SU-DHL-6 (cell line): ENCODE data around the gene NLGN1.

Experiments
- H2AFZ ChIP-seq: fragments of 200-600 bp; sonication (generic); 2 replicates; pipeline ENCODE4 v1.6.1; 2014; ENCODE audit warnings: low read depth, mild to moderate bottlenecking, moderate library complexity, mixed read lengths, antibody characterized with exemption, low read length; ENCODE audit not compliant: severe bottlenecking
- H3F3A ChIP-seq: fragments of 200-600 bp; shearing (Covaris generic); 2 replicates; pipeline ENCODE4 v1.6.0; 2016; ENCODE audit warnings: antibody characterized with exemption, mild to moderate bottlenecking; ENCODE audit not compliant: insufficient read depth
- H3K27ac ChIP-seq: fragments of 200-600 bp; sonication (generic); 2 replicates; pipeline ENCODE4 v1.5.1; 2016; ENCODE audit warnings: low read depth, mild to moderate bottlenecking, low read length, moderate library complexity, mixed read lengths
- H3K27me3 ChIP-seq: fragments of 200-600 bp; sonication (generic), shearing (Covaris generic); 2 replicates; pipeline ENCODE4 v1.6.0; 2014; ENCODE audit warnings: mild to moderate bottlenecking, low read length
- H3K36me3 ChIP-seq: fragments of 200-600 bp; sonication (generic); 2 replicates; pipeline ENCODE4 v1.6.1; 2014; ENCODE audit warnings: mild to moderate bottlenecking, low read length, mixed read lengths
- H3K4me2 ChIP-seq: fragments of 300-600, 200-600 bp; shearing (Covaris generic), sonication (generic); 2 replicates; pipeline ENCODE4 v1.6.0; 2014; ENCODE audit warnings: low read length, low read depth, mild to moderate bottlenecking; ENCODE audit not compliant: poor library complexity, severe bottlenecking
- H3K4me3 ChIP-seq: fragments of 200-600 bp; sonication (generic); 2 replicates; pipeline ENCODE4 v1.5.1; 2014; ENCODE audit warnings: antibody characterized with exemption, low read length, mild to moderate bottlenecking, mixed read lengths; ENCODE audit not compliant: insufficient read depth, poor library complexity, severe bottlenecking
- H3K79me2 ChIP-seq: fragments of 200-600 bp; sonication (generic); 2 replicates; pipeline ENCODE4 v1.6.1; 2014; ENCODE audit warnings: mild to moderate bottlenecking, low read length, moderate library complexity; ENCODE audit not compliant: insufficient read depth
- H3K9ac ChIP-seq: fragments of 200-600 bp; sonication (generic); 2 replicates; pipeline ENCODE4 v1.7.0; 2014; ENCODE audit warnings: mild to moderate bottlenecking, low read length
- H3K9me2 ChIP-seq: fragments of 200-600 bp; sonication (generic); replicated peaks from 2 replicates; pipeline ENCODE4 v1.6.1; 2014; ENCODE audit warnings: low read length; ENCODE audit not compliant: insufficient read depth
- H3K9me3 ChIP-seq: fragments of 200-600 bp; sonication (generic); 2 replicates; pipeline ENCODE4 v1.6.1; 2014; ENCODE audit warnings: low read length, mixed read lengths; ENCODE audit not compliant: insufficient read depth
- H4K20me1 ChIP-seq: fragments of 200-600 bp; sonication (generic); 2 replicates; pipeline ENCODE4 v1.6.1; 2014; ENCODE audit warnings: low read depth, mild to moderate bottlenecking, antibody characterized with exemption, low read length, moderate library complexity, mixed read lengths
- CTCF ChIP-seq: fragments of 200-600 bp; sonication (generic); IDR thresholded peaks from one replicate; pipeline ENCODE4 v1.5.1; 2017; ENCODE audit warnings: antibody characterized with exemption, mild to moderate bottlenecking, low read length, moderate library complexity; ENCODE audit not compliant: insufficient read depth, poor library complexity, severe bottlenecking
- EZH2phosphoT487 ChIP-seq: fragments of 200-600 bp; sonication (generic), shearing (Covaris generic); conservative IDR thresholded peaks from 2 replicates; pipeline ENCODE4 v1.6.1; 2018; ENCODE audit warnings: mild to moderate bottlenecking, antibody characterized with exemption, low read length, moderate library complexity, mixed read lengths

Gene NLGN1

GRCh38 chr3:174318181-174318580 is 920.6 kb downstream of the NLGN1 start:
- Histone ChIP-seq H3K9me2 (no peaks in the 10 kb centered on the region), H4K20me1 (no peaks in the 10 kb centered on the region), H3K9me3 (no peaks in the 10 kb centered on the region), H3K9ac (no peak overlapping the region), H3K27me3 (no peaks in the 10 kb centered on the region), H3F3A (no peaks in the 10 kb centered on the region), H3K27ac (no peak overlapping the region), H3K4me2 (no peak overlapping the region), H3K79me2 (no peaks in the 10 kb centered on the region), H2AFZ (no peak overlapping the region), H3K4me3 (no peak overlapping the region), H3K36me3 (no peaks in the 10 kb centered on the region)
- TF ChIP-seq CTCF = no peak
- TF ChIP-seq EZH2phosphoT487 = no peak

GRCh38 chr3:174321548-174321947 is 924.0 kb downstream of the NLGN1 start:
- no peaks in the 10 kb centered on the region for H3F3A ChIP-seq
- no peak overlapping the region for H3K4me2 ChIP-seq
- no peak overlapping the region for H3K4me3 ChIP-seq
- H3K9me3 ChIP-seq = no peaks in the 10 kb centered on the region
- TF ChIP-seq CTCF (no peak), EZH2phosphoT487 (no peak)
- no peaks in the 10 kb centered on the region for H4K20me1 ChIP-seq
- no peak overlapping the region for H3K27ac ChIP-seq
- no peaks in the 10 kb centered on the region for H3K36me3 ChIP-seq
- H2AFZ ChIP-seq = no peak overlapping the region
- H3K79me2 ChIP-seq = no peaks in the 10 kb centered on the region
- H3K9ac ChIP-seq = no peak overlapping the region
- H3K9me2 ChIP-seq = no peaks in the 10 kb centered on the region
- no peaks in the 10 kb centered on the region for H3K27me3 ChIP-seq

- Histone ChIP-seq H3K27ac (no peak overlapping the region), H3K4me3 (no peak overlapping the region), H4K20me1 (no peaks in the 10 kb centered on the region), H3K4me2 (no peak overlapping the region), H2AFZ (no peak overlapping the region), H3K79me2 (no peaks in the 10 kb centered on the region), H3K27me3 (no peaks in the 10 kb centered on the region), H3K9me2 (no peaks in the 10 kb centered on the region), H3K9ac (no peak overlapping the region), H3K9me3 (no peaks in the 10 kb centered on the region), H3F3A (no peaks in the 10 kb centered on the region), H3K36me3 (no peaks in the 10 kb centered on the region)
- TF ChIP-seq EZH2phosphoT487 (no peak), CTCF (no peak)
These were observed 925.2 kb downstream of the NLGN1 start for GRCh38 chr3:174322789-174323188.
